Measurements from ENCODE around the gene ASPM. TPM values are rescaled to one million over a fixed set of nuclear protein-coding genes. Genes with fewer than 3 reads are reported as not detected.

Gene ASPM
- 3.7 and 4.5 TPM in 2 replicates for total RNA-seq

GRCh38 chr1:197146101-197147095 is at the start of gene ASPM:
ASPM (minus strand) TSS chr1:197146669; CDS start chr1:197146437, 232 bp downstream.
- H3K4me3 ChIP-seq (ENCODE audit: low read depth, low read length): peak within 1 kb of the TSS; percentile 78
- DNase-seq (ENCODE audit: low read depth): peak; percentile 83
- no peaks in the 10 kb centered on the region for H3K27me3 ChIP-seq (ENCODE audit: control insufficient read depth, insufficient read depth, low read length)
- H3K36me3 ChIP-seq (ENCODE audit: control insufficient read depth, insufficient read depth, low read length): no peaks in the 10 kb centered on the region
- no peak for TF ChIP-seq CTCF (IDR thresholded peaks at IDR 0.05; ENCODE audit: insufficient read depth, low read length, poor library complexity, severe bottlenecking)

GRCh38 chr1:197195100-197195499 is 48.6 kb upstream of the ASPM start:
- H3K27me3 ChIP-seq (ENCODE audit: control insufficient read depth, insufficient read depth, low read length): no peaks in the 10 kb centered on the region
- H3K36me3 ChIP-seq (ENCODE audit: control insufficient read depth, insufficient read depth, low read length): no peaks in the 10 kb centered on the region
- no peak for TF ChIP-seq CTCF (IDR thresholded peaks at IDR 0.05; ENCODE audit: insufficient read depth, low read length, poor library complexity, severe bottlenecking)
- no peak overlapping the region for H3K4me3 ChIP-seq (ENCODE audit: low read depth, low read length)
- no peak for DNase-seq (ENCODE audit: low read depth)

GRCh38 chr1:197184190-197184589 is 37.7 kb upstream of the ASPM start:
- no peaks in the 10 kb centered on the region for H3K36me3 ChIP-seq (ENCODE audit: control insufficient read depth, insufficient read depth, low read length)
- no peak for TF ChIP-seq CTCF (IDR thresholded peaks at IDR 0.05; ENCODE audit: insufficient read depth, low read length, poor library complexity, severe bottlenecking)
- DNase-seq (ENCODE audit: low read depth): no peak
- no peak overlapping the region for H3K4me3 ChIP-seq (ENCODE audit: low read depth, low read length)
- H3K27me3 ChIP-seq (ENCODE audit: control insufficient read depth, insufficient read depth, low read length): no peaks in the 10 kb centered on the region

- H3K4me3 ChIP-seq (ENCODE audit: low read depth, low read length): no peak overlapping the region
- no peak for DNase-seq (ENCODE audit: low read depth)
- no peaks in the 10 kb centered on the region for H3K36me3 ChIP-seq (ENCODE audit: control insufficient read depth, insufficient read depth, low read length)
Measured at GRCh38 chr1:197183195-197183748, 36.8 kb upstream of the ASPM start.

GRCh38 chr1:197182716-197183115 is 36.2 kb upstream of the ASPM start:
- H3K27me3 ChIP-seq (ENCODE audit: control insufficient read depth, insufficient read depth, low read length): no peaks in the 10 kb centered on the region
- H3K36me3 ChIP-seq (ENCODE audit: control insufficient read depth, insufficient read depth, low read length): no peaks in the 10 kb centered on the region
- TF ChIP-seq CTCF (IDR thresholded peaks at IDR 0.05; ENCODE audit: insufficient read depth, low read length, poor library complexity, severe bottlenecking): no peak
- H3K4me3 ChIP-seq (ENCODE audit: low read depth, low read length): no peak overlapping the region
- DNase-seq (ENCODE audit: low read depth): no peak

More at GRCh38 chr1:197183195-197183748, 36.8 kb upstream of the ASPM start:
- no peaks in the 10 kb centered on the region for H3K27me3 ChIP-seq (ENCODE audit: control insufficient read depth, insufficient read depth, low read length)
- TF ChIP-seq CTCF (IDR thresholded peaks at IDR 0.05; ENCODE audit: insufficient read depth, low read length, poor library complexity, severe bottlenecking): no peak

Measured in kidney epithelial cell (primary cell).